Breast epithelium (tissue), 4 donors: ENCODE data around the gene DPM2. TPM values are rescaled to one million over a fixed set of nuclear protein-coding genes. Genes with fewer than 3 reads are reported as not detected.

ENCODE experiments used
- DNase-seq, 2 donors: peaks; one replicate each; pipeline ENCODE4 v3.0.0-alpha.2; 2019; ENCODE audit warnings: low spot score in 2 of 2
- H3K27ac ChIP-seq, 2 donors: fragments of 200-600 bp; sonication (generic) in 1 of 2; one replicate each; pipeline ENCODE4 v1.5.1; 2016 to 2019; ENCODE audit warnings: mild to moderate bottlenecking in 1 of 2
- H3K27me3 ChIP-seq, 2 donors: fragments of 200-600 bp; sonication (generic) in 1 of 2; one replicate each; pipeline versions ENCODE4 v1.5.1 to v1.6.0; 2017 to 2019; ENCODE audit warnings: control low read depth in 1 of 2, mild to moderate bottlenecking in 1 of 2
- H3K36me3 ChIP-seq: fragments of 200-600 bp; one replicate; pipeline ENCODE4 v1.5.1; 2019
- H3K4me1 ChIP-seq, 2 donors: fragments of 200-600 bp; sonication (generic); one replicate each; pipeline ENCODE4 v1.5.1; 2016 to 2019; ENCODE audit warnings: control low read depth in 1 of 2
- H3K4me3 ChIP-seq, 3 donors: fragments of 200-600 bp; sonication (generic); 1 replicate in 2 of 3; 2 replicates in 1 of 3; pipeline ENCODE4 v1.5.1; 2016 to 2019; ENCODE audit warnings: mild to moderate bottlenecking in 3 of 3, moderate library complexity in 2 of 3
- H3K9me3 ChIP-seq, 2 donors: fragments of 200-600 bp; sonication (generic) in 1 of 2; one replicate each; pipeline ENCODE4 v1.5.1; 2016 to 2019; ENCODE audit warnings: control low read depth in 1 of 2
- POLR2A ChIP-seq: fragments of 450-650 bp; IDR thresholded peaks from one replicate; pipeline ENCODE4 v1.6.1; 2016; ENCODE audit warnings: antibody characterized with exemption, mild to moderate bottlenecking, moderate library complexity
- POLR2AphosphoS5 ChIP-seq, 3 donors: sonication (generic); formaldehyde crosslinking; IDR thresholded peaks; one replicate each; pipeline ENCODE4 v1.6.1; 2017; ENCODE audit warnings: antibody characterized with exemption in 3 of 3
- intact Hi-C: fragments of 100-400 bp; cut with DNase I; formaldehyde crosslinking; loops from one replicate; pipeline ENCODE4 v1.15.1; 2023; ENCODE audit warnings: low total_unique reads
- total RNA-seq, 3 donors: library from RNA; depleted of rRNA; stranded (reverse); fragments of >200 nt; gene quantifications; one replicate each; pipeline ENCODE4 v1.1.0, GENCODE V29; 2016
- TF ChIP-seq, protein P1 (sequence below), 3 donors: fragments of 450-650 bp; IDR thresholded peaks; one replicate each; pipeline ENCODE4 v1.5.1; 2016 to 2017; ENCODE audit warnings: antibody characterized with exemption in 3 of 3, mild to moderate bottlenecking in 3 of 3, moderate library complexity in 3 of 3

DPM2 gene
- total RNA-seq, 3 donors from 2014 or later = 10.6 to 17.4 (median 17.1) TPM

DNA sequence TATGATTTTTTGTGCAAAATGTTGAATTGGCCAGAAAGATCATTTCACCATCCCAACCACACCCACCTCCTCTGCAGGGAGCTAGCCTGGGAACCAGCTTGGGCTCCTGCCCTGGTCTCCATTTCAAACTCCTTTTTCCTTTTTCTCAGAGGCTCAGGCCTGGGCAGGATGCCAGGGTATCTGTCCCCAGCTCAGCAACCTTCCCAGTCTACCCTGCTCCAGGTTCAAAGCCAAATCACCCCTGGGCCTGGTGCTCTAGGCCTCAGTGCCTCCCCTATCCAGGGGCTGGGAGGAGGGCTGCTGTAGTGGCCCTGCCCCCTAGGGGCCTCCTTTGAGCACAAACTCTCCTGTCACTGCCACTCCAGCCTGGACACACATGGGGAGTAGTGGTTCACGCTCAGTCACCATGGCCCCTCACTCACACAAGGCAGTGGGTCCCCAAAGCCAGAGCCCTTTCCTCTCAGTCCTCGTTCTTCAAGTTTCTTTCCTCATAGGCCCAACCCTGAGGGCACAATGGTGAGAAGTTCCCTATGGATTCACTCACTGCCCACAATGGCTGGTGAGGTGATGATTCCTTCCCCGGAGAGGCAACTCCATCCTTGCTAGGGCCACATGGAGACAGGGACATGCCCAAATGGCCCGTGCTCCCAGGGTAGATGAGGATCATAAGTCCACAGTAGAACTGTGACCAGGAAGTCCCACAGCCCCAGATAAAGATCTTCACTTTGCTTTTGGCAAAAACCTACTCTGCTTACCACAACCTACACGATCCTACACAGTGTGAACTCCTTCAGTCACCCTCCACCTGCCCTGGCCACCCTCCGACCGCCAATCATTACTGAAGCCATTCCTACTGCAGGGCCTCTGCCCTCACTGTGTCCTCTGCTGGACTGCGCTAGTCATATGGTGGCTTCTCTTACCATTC, 19.2 kb downstream of the DPM2 start:
- DNase-seq = no peak
- H3K27me3 ChIP-seq = no peaks in the 10 kb centered on the region
- H3K36me3 ChIP-seq = no peaks in the 10 kb centered on the region
- H3K4me1 ChIP-seq = peaks cover 6 to 8% of the 10 kb centered on the region in 2 donors
- TF ChIP-seq POLR2AphosphoS5 (IDR thresholded peaks at IDR 0.05) (no peak), POLR2A (no peak)
- TF ChIP-seq, protein P1, sequence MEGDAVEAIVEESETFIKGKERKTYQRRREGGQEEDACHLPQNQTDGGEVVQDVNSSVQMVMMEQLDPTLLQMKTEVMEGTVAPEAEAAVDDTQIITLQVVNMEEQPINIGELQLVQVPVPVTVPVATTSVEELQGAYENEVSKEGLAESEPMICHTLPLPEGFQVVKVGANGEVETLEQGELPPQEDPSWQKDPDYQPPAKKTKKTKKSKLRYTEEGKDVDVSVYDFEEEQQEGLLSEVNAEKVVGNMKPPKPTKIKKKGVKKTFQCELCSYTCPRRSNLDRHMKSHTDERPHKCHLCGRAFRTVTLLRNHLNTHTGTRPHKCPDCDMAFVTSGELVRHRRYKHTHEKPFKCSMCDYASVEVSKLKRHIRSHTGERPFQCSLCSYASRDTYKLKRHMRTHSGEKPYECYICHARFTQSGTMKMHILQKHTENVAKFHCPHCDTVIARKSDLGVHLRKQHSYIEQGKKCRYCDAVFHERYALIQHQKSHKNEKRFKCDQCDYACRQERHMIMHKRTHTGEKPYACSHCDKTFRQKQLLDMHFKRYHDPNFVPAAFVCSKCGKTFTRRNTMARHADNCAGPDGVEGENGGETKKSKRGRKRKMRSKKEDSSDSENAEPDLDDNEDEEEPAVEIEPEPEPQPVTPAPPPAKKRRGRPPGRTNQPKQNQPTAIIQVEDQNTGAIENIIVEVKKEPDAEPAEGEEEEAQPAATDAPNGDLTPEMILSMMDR (IDR thresholded peaks at IDR 0.05) = no peak
- peak overlapping the region; percentile 68 to 84 for H3K27ac ChIP-seq
- H3K9me3 ChIP-seq = no peaks in the 10 kb centered on the region
- no peak overlapping the region for H3K4me3 ChIP-seq
- intact Hi-C loops = no loop called here

DNA sequence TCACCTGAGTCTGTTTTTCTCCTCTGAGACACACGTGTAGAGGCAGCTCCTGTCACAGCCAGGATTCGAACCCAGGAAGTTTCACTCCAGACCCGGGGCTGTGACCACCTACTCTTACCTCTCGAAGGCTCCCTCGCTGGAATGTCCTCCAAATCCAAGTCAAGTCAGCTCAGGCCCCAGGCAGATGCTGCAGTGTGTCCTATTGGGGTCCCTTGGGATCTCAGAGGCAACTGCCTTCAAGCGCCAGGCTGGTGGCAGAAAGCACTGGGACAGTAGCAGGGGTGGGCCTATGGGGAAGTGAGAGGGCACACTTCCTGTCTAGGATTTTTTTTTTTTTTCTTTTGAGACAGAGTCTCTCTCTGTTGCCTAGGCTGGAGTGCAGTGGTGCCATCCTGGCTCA, 20.1 kb downstream of the DPM2 start:
- Histone ChIP-seq H3K27ac (peak overlapping the region; percentile 68 to 85), H3K9me3 (no peaks in the 10 kb centered on the region), H3K4me1 (peaks cover 6 to 8% of the 10 kb centered on the region in 2 donors), H3K36me3 (no peaks in the 10 kb centered on the region), H3K27me3 (no peaks in the 10 kb centered on the region), H3K4me3 (peak overlapping the region in 2 of 3 donors; percentile 61 to 78)
- intact Hi-C loops = no loop called here
- TF ChIP-seq, protein P1 (IDR thresholded peaks at IDR 0.05) = no peak
- no peak for TF ChIP-seq POLR2A
- TF ChIP-seq POLR2AphosphoS5 (IDR thresholded peaks at IDR 0.05) = no peak
- no peak for DNase-seq

DNA sequence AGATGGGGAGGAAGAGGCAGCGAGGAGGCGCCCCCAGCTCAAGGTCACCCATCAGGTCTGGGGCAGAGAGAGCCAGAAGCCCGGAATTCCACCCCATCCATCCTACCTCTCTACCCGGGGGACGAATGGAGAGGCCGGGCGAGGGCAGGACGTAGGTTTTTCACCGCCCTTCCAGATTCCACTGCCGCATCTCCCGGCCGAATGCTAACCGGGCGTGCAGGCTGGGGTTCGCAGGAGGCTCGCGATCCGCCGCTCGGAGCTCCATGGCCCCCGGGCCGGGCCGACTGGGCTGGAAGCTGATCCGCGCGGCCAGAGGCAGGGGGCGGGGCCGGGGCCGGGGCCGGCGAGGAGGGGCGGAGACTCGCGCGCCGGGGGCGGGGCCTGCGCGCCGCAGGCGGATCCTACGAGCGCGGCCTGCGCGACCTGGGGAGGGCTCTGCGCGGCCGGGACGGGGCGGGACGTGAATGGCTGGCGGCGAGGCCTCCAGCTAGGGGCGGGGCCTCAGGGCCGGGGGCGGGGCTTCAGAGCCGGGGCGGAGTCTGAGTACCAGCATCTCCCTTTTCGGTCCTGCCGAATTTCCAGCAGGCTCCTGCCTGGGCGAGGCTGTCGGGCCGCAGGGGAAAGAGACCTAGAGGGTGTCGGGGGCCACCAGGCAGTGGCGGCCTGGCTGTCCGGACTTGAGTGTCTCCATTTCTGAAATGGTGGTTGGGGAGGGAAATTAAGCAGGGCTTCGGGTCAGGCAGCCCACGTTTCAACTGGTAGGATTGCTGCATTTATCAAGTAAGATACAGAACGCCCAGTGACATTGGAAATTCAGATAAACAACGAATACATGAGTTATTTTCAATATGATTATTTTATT, 20.7 kb downstream of the DPM2 start, which contains the start of gene ST6GALNAC4:
ST6GALNAC4 (minus strand) TSS at position 322 of the 862 bp plus-strand sequence. CDS start 622 bp downstream, outside the sequence.
- H3K27me3 ChIP-seq = no peaks in the 10 kb centered on the region
- peak within 1 kb of the TSS; percentile 68 to 85 for H3K27ac ChIP-seq
- peaks cover 6 to 8% of the 10 kb centered on the region in 2 donors for H3K4me1 ChIP-seq
- peak; percentile 81 to 86 for DNase-seq
- TF ChIP-seq POLR2A (no peak), POLR2AphosphoS5 (IDR thresholded peaks at IDR 0.05) (peak in 2 of 3 donors; percentile 13 to 16)
- no peaks in the 10 kb centered on the region for H3K36me3 ChIP-seq
- intact Hi-C loops = no loop called here
- H3K4me3 ChIP-seq = peak within 1 kb of the TSS; percentile 56 to 78 (median 61)
- no peaks in the 10 kb centered on the region for H3K9me3 ChIP-seq

DNA sequence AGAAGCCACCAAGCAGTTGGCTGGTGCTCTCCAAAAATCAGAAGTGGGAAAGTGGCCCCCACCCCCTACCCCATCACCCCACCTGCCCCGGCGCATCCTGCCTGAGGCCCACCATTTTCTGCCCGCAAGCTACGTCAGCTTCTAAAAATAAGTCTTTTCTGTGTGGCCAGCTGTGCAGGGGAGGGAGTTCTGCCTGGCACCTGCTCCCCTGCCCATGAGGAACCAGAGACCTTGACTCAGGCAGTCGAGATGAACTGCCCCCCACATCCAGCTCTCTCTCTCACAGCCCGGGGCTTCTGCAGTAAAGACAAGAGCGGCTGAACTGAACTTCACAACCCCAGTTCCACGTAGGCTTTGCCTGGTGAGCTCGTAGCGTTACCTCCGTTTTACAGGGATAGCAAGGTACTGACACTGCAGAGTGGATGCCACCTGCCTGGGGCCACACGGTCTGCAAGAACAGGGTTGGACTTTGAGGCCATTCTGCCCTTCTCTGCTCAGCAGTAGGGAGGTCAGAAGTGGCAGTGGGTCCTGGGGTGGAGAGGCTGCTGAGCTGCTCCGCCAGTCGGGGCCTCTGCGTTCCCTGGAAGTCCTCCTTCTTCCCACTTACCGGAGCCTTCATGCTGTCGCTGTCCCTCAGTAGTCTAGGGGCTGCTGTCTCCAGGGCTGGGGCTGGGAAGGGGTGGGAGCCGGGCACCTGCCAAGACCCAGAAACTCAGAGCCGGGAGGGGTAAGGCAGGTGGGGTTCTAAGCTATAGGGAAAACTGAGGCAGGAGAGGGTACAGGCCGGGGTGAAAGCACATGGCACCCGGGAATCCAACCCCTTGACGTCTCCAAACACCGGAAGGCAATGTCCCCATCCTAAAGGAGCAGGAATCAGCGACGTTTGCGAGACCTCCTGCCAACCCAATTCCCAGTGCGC, 21.6 kb downstream of the DPM2 start:
- Histone ChIP-seq H3K27ac (peak overlapping the region; percentile 68 to 85), H3K36me3 (no peaks in the 10 kb centered on the region), H3K4me1 (peaks cover 0 to 8% of the 10 kb centered on the region in 2 donors), H3K9me3 (no peaks in the 10 kb centered on the region), H3K4me3 (peak overlapping the region; percentile 56 to 78 (median 61)), H3K27me3 (no peaks in the 10 kb centered on the region)
- TF ChIP-seq, protein P1 (IDR thresholded peaks at IDR 0.05) = no peak
- intact Hi-C loops = no loop called here
- no peak for DNase-seq

DNA sequence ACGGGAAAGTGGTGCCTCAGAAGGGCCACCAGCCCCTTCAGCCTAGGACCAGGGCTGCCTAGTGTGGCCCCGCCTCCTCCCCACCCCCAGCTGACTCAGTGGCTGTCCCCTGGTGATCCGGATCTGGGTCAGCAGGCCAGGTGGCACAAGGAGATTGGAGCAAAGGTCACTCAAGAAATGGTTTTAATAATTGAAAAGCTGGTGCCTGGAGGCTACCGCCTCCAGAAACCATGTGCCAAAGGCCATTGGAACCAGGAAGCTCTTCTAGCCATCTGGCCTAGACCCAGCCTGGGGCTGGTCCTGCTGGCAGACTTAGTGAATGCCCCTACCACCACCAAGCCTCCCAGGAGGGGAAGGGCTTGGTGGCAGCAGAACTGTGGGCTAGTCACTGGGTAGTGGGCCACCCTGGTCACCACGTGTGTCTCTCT, 22.3 kb downstream of the DPM2 start:
- Histone ChIP-seq H3K27ac (peak overlapping the region; percentile 68 to 85), H3K36me3 (no peaks in the 10 kb centered on the region), H3K4me3 (peak overlapping the region in 2 of 3 donors; percentile 56 to 78), H3K4me1 (peaks cover 0 to 8% of the 10 kb centered on the region in 2 donors), H3K9me3 (no peaks in the 10 kb centered on the region), H3K27me3 (no peaks in the 10 kb centered on the region)
- DNase-seq = no peak
- TF ChIP-seq POLR2AphosphoS5 (IDR thresholded peaks at IDR 0.05) (no peak), POLR2A (no peak)
- TF ChIP-seq, protein P1 (IDR thresholded peaks at IDR 0.05) = no peak
- intact Hi-C loops = no loop called here
